Activated T-helper 1 cell treated with anti-CD3 and anti-CD28 coated beads, Interleukin-12 subunit alpha, Interleukin-12 subunit beta, Interleukin-2, Interleukin-4 antibody, amounts not matched to agents 30 ng/mL and 10 ng/mL and 1 ng/mL, durations not matched to agents 14 hours and 24 hours and 36 hours (primary cell): ENCODE data around the gene KIF26A. TPM values are rescaled to one million over a fixed set of nuclear protein-coding genes. Genes with fewer than 3 reads are reported as not detected.

Experiments used
- DNase-seq: peaks from one replicate; pipeline ENCODE4 v3.0.0; 2021; ENCODE audit warnings: low spot score
- H3K27ac Mint-ChIP-seq: one replicate; pipeline ENCODE4 v1.8.0; 2021; ENCODE audit warnings: mild to moderate bottlenecking, mixed read lengths
- H3K27me3 Mint-ChIP-seq: one replicate; pipeline ENCODE4 v1.8.0; 2022; ENCODE audit warnings: mild to moderate bottlenecking, moderate library complexity, mixed read lengths; ENCODE audit not compliant: insufficient read depth
- H3K36me3 Mint-ChIP-seq: one replicate; pipeline ENCODE4 v1.8.0; 2021; ENCODE audit warnings: low read depth, mixed read lengths
- H3K4me1 Mint-ChIP-seq: one replicate; pipeline ENCODE4 v1.8.0; 2021; ENCODE audit warnings: low read depth, mixed read lengths
- H3K4me3 Mint-ChIP-seq: one replicate; pipeline ENCODE4 v1.8.0; 2021; ENCODE audit warnings: mild to moderate bottlenecking, moderate library complexity, mixed read lengths
- H3K9me3 Mint-ChIP-seq: one replicate; pipeline ENCODE4 v1.8.0; 2021; ENCODE audit warnings: mixed read lengths
- intact Hi-C: fragments of 100-400 bp; cut with micrococcal nuclease; formaldehyde crosslinking; loops from one replicate; pipeline ENCODE4 v1.15.1; 2024
- total RNA-seq: library from RNA; stranded (reverse); gene quantifications from 2 replicates; pipeline ENCODE4 v1.2.3, GENCODE V29; 2022

Gene KIF26A
- total RNA-seq, 1 donor from 2014 or later: 0.05 TPM

DNA sequence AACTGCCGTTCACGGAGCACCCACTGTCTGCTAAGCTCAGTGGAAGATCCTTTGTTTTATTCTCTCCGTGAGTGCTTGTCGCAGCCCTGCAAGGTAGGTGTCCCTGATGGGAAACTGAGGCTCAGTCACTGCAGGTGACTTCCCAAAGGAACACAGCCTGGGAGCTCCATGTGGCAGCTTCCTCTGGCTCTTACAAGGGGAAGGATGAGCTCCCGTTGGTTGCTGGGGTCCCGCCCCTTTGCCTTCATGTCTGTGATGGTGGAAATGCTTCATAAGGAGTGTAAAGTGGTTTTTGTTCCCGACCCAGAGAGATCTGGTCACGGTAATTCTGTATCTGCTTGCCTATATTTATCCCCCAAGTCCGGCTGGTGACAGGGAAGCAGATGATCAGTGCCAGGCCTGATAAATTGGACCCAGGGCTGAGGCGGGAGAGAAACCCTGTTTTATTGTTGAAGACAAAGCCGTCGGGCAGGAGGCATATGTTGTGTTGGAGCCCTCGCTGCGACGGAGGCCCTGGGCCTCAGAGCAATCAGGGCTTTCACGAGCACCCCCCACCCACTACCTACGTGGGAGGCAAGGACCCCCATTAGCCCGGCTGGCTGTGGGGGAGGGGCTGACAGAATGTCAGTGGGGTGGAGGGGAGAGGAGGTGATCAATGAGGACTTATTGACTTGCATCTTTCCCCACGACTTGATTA, 91.9 kb downstream of the KIF26A start:
- intact Hi-C loops: no loop called here
- no peak for DNase-seq
- H3K9me3 Mint-ChIP-seq: peaks cover 17% of the 10 kb centered on the region
- H3K27ac Mint-ChIP-seq: no peak overlapping the region
- H3K4me1 Mint-ChIP-seq: peaks cover 8% of the 10 kb centered on the region
- H3K36me3 Mint-ChIP-seq: peaks cover 5% of the 10 kb centered on the region
- no peak overlapping the region for H3K4me3 Mint-ChIP-seq
- no peaks in the 10 kb centered on the region for H3K27me3 Mint-ChIP-seq

Other genes starting within 250 kb of the KIF26A start
- not detected in 2 replicates for gene TDRD9, start 210.1 kb upstream of the KIF26A start, total RNA-seq
- gene RD3L, start 196.1 kb upstream of the KIF26A start, total RNA-seq: not detected in 2 replicates
- not detected in 2 replicates for gene ASPG, start 52.9 kb upstream of the KIF26A start, total RNA-seq